Measurements from ENCODE around the gene CCDC88B.

Gene CCDC88B

DNA sequence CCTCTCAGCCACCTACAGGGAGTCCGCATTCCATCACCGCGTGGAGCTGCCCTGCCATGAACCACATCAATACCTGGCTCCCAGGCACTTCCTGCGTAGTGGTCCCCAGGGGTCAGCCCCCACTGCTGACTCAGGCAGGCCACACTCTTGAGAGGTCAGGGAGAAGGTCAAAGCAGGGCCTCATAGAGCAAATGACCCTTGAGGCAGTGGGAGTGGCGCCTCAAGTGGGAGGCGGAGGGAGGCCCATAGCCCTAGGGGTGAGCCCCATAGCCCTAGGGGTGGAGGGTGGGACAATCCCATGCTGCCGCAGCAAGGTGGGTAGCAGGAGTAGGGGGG lies 17.1 kb upstream of the CCDC88B start:
- TF ChIP-seq FOXP2 (optimal IDR thresholded peaks at IDR 0.05; ENCODE audit: borderline replicate concordance, extremely low read depth, extremely low read length, insufficient read depth) (no peak), POLR2AphosphoS5 (IDR thresholded peaks at IDR 0.05; ENCODE audit: low read depth, low read length) (no peak), TAF1 (IDR thresholded peaks at IDR 0.05; ENCODE audit: borderline replicate concordance, insufficient read depth, low read length) (no peak), SIN3A (IDR thresholded peaks at IDR 0.05; ENCODE audit: borderline replicate concordance, insufficient read depth, low read length) (no peak)
- TF ChIP-seq, protein P1, sequence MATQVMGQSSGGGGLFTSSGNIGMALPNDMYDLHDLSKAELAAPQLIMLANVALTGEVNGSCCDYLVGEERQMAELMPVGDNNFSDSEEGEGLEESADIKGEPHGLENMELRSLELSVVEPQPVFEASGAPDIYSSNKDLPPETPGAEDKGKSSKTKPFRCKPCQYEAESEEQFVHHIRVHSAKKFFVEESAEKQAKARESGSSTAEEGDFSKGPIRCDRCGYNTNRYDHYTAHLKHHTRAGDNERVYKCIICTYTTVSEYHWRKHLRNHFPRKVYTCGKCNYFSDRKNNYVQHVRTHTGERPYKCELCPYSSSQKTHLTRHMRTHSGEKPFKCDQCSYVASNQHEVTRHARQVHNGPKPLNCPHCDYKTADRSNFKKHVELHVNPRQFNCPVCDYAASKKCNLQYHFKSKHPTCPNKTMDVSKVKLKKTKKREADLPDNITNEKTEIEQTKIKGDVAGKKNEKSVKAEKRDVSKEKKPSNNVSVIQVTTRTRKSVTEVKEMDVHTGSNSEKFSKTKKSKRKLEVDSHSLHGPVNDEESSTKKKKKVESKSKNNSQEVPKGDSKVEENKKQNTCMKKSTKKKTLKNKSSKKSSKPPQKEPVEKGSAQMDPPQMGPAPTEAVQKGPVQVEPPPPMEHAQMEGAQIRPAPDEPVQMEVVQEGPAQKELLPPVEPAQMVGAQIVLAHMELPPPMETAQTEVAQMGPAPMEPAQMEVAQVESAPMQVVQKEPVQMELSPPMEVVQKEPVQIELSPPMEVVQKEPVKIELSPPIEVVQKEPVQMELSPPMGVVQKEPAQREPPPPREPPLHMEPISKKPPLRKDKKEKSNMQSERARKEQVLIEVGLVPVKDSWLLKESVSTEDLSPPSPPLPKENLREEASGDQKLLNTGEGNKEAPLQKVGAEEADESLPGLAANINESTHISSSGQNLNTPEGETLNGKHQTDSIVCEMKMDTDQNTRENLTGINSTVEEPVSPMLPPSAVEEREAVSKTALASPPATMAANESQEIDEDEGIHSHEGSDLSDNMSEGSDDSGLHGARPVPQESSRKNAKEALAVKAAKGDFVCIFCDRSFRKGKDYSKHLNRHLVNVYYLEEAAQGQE (IDR thresholded peaks at IDR 0.05; ENCODE audit: insufficient read depth in 1 of 2, low read depth in 2 of 2, low read length in 2 of 2): no peak

DNA sequence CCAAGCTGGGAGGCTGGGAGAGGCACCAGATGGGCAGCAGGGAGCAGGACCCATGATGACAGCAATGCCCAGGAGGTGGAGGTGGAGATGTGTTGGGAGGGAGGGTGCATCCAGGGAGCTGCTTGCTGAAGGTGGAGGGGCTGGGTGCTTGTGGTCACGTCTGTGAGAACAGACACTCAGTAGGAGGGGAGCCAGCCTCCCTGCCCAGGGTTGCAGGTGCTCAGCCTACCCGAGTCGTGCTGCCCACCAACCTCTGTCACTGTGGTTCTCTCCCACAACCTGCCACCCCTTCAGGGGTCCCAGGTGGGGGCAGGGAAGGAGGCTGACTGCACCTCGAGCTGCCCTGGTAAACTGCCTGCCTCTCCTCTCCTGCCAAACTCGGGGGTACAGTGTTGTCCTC lies 16.6 kb upstream of the CCDC88B start:
- TF ChIP-seq POLR2AphosphoS5 (IDR thresholded peaks at IDR 0.05; ENCODE audit: low read depth, low read length): no peak
- no peak for TF ChIP-seq TAF1 (IDR thresholded peaks at IDR 0.05; ENCODE audit: borderline replicate concordance, insufficient read depth, low read length)
- TF ChIP-seq, protein P1 (IDR thresholded peaks at IDR 0.05; ENCODE audit: insufficient read depth in 1 of 2, low read depth in 2 of 2, low read length in 2 of 2): no peak
- no peak for TF ChIP-seq SIN3A (IDR thresholded peaks at IDR 0.05; ENCODE audit: borderline replicate concordance, insufficient read depth, low read length)
- TF ChIP-seq FOXP2 (optimal IDR thresholded peaks at IDR 0.05; ENCODE audit: borderline replicate concordance, extremely low read depth, extremely low read length, insufficient read depth): no peak

DNA sequence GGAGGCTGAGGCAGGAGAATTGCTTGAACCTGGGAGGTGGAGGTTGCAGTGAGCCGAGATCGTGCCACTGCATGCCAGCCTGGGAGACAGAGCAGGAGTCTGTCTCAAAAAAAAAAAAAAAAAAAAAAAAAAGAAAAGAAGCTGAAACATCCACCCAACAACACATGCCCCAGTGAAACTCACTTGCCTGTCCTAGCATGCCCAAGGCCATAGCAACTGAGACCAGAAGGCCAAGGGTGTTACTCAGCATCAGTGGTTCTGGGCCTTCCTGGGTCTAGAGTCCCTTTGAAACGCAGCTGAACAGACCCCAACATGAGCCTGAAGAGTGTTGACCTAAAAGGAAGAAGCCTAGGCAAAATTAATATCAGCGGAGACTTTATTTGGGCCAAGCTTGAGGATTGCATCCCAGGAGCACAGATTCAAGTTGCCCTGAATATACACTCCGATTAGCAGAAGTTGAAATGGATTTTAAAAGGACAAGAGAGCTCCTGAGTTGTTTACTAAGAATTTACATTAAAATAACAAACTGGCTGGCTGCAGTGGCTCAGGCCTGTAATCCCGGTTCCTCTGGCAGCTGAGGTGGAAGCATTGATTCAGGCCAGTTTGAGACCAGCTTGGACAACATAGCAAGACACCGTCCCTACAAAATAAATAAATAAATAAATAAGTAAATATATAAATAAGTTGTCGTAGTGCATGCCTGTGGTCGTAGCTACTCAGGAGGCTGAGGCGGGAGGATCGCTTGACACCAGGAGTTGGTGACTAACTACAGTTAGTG lies 15.1 kb upstream of the CCDC88B start:
- TF ChIP-seq POLR2AphosphoS5 (IDR thresholded peaks at IDR 0.05; ENCODE audit: low read depth, low read length): no peak

DNA sequence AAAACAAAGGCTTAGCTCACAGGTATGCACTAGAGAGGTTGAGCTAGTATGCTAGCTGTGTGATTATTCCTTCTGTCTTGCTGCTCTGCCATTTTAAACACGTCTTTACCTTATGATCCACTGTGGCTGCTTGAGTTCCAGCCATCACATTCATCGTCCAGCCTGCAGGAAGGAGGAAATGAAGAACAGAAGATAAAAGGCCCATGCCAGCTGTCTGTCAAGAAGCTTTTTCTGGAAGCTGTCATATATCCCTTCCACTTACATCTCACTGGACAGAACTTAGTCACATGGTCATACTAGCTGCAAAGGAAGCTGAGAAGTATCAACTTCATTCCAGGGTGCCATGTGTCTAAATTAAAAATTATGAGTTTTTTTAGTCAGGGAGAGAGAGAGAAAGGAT lies 12.6 kb upstream of the CCDC88B start:
- no peak for TF ChIP-seq FOXP2 (optimal IDR thresholded peaks at IDR 0.05; ENCODE audit: borderline replicate concordance, extremely low read depth, extremely low read length, insufficient read depth)
- no peak for TF ChIP-seq POLR2AphosphoS5 (IDR thresholded peaks at IDR 0.05; ENCODE audit: low read depth, low read length)
- no peak for TF ChIP-seq TAF1 (IDR thresholded peaks at IDR 0.05; ENCODE audit: borderline replicate concordance, insufficient read depth, low read length)
- TF ChIP-seq, protein P1 (IDR thresholded peaks at IDR 0.05; ENCODE audit: insufficient read depth in 1 of 2, low read depth in 2 of 2, low read length in 2 of 2): no peak

DNA sequence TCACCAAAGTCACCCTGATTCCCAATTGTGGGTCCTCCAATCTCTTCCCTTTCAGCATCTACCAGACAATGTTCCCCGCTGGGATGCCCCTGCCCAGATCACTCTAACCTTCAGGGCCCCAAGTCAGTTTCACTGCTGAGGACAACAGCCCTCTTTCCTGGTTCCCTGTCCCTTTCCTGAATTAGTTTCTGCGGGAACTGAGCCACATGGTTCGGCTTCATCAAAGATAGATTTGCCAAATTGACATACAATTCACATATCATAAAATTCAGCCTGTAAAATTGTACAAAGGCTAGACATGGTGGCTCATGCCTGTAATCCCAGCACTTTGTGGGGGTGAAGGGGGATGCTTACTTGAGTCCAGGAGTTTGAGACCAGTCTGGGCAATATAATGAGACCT lies 12.0 kb upstream of the CCDC88B start:
- no peak for TF ChIP-seq SIN3A (IDR thresholded peaks at IDR 0.05; ENCODE audit: borderline replicate concordance, insufficient read depth, low read length)

DNA sequence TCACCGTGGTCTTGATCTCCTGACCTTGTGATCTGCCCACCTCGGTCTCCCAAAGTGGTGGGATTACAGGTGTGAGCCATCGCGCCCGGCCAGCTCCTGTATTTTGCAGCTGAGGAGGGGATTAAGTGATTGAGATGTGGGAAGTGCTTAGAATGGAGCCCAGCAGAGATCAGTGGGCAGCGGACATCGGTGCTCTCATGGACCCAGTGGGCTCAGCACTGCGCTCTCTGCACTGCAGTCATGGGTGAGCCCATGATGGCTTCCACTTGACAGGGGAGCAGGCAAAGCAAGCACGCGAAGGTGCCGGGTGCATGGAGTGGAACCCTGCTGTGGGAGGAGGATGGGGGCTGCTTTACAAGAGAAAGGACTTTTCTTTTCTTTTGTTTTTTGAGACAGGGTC lies 9.1 kb upstream of the CCDC88B start:
- no peak for TF ChIP-seq POLR2AphosphoS5 (IDR thresholded peaks at IDR 0.05; ENCODE audit: low read depth, low read length)
- TF ChIP-seq TAF1 (IDR thresholded peaks at IDR 0.05; ENCODE audit: borderline replicate concordance, insufficient read depth, low read length): no peak
- TF ChIP-seq SIN3A (IDR thresholded peaks at IDR 0.05; ENCODE audit: borderline replicate concordance, insufficient read depth, low read length): no peak
- no peak for TF ChIP-seq FOXP2 (optimal IDR thresholded peaks at IDR 0.05; ENCODE audit: borderline replicate concordance, extremely low read depth, extremely low read length, insufficient read depth)
- TF ChIP-seq, protein P1 (IDR thresholded peaks at IDR 0.05; ENCODE audit: insufficient read depth in 1 of 2, low read depth in 2 of 2, low read length in 2 of 2): no peak

Measured in PFSK-1 (cell line).